ENCODE data around the gene IFITM1. TPM values are rescaled to one million over a fixed set of nuclear protein-coding genes. Genes with fewer than 3 reads are reported as not detected.

The IFITM1 gene
- total and polyA plus RNA-seq, 9 of the 15 experiments (the other 6 are each of a cell fraction or from before 2014, with no cell fraction given), result 691 to 5,579 (median 974) TPM

GRCh38 chr11:326592-326841 is 12.7 kb downstream of the IFITM1 start (continued):
- no peak for TF ChIP-seq ZC3H11A (IDR thresholded peaks at IDR 0.05; ENCODE audit: low read depth, low read length)
- TF ChIP-seq CCAR2 (IDR thresholded peaks at IDR 0.05; ENCODE audit: low read depth, low read length), result no peak
- TF ChIP-seq POLR2G (IDR thresholded peaks at IDR 0.05; ENCODE audit: low read depth, low read length), result peak; percentile 63
- no peak for TF ChIP-seq ZNF586 (CRISPR knock-in tag; conservative IDR thresholded peaks at IDR 0.05)
- no peak for TF ChIP-seq MAFG (tag; conservative IDR thresholded peaks at IDR 0.05)
- TF ChIP-seq ELF4 (CRISPR knock-in tag; IDR thresholded peaks at IDR 0.05), result no peak
- TF ChIP-seq ZFX (CRISPR knock-in tag; IDR thresholded peaks at IDR 0.05), result peak; percentile 68; the same call in 1 of the 2 replicates
- TF ChIP-seq ZNF384 (IDR thresholded peaks at IDR 0.05; ENCODE audit: low read depth, low read length), result no peak
- TF ChIP-seq MCM2 (IDR thresholded peaks at IDR 0.05; ENCODE audit: low read depth), result no peak
- no peak for TF ChIP-seq POLR2H (tag; IDR thresholded peaks at IDR 0.05; ENCODE audit: low read depth)
- TF ChIP-seq SRSF3 (IDR thresholded peaks at IDR 0.05; ENCODE audit: insufficient read depth, low read length), result 0 out of 2 replicates have a peak, but pooled peaks have one; percentile 35
- TF ChIP-seq KAT7 (CRISPR knock-in tag; IDR thresholded peaks at IDR 0.05; ENCODE audit: borderline replicate concordance), result peak; percentile 25; the same call in 1 of the 2 replicates
- peak; percentile 43; the same call in 1 of the 2 replicates for TF ChIP-seq NFRKB (IDR thresholded peaks at IDR 0.05; ENCODE audit: low read depth)
- TF ChIP-seq MED1 (CRISPR knock-in tag; IDR thresholded peaks at IDR 0.05; ENCODE audit: borderline replicate concordance), result no peak
- no peak for TF ChIP-seq NBN (IDR thresholded peaks at IDR 0.05; ENCODE audit: low read depth)
- TF ChIP-seq POLR2AphosphoS2 (IDR thresholded peaks at IDR 0.05; ENCODE audit: low read length), result no peak
- no peak for TF ChIP-seq ZNF766 (CRISPR knock-in tag; conservative IDR thresholded peaks at IDR 0.05)
- 0 out of 2 replicates have a peak, but pooled peaks have one; percentile 12 for TF ChIP-seq ZNF197 (CRISPR knock-in tag; IDR thresholded peaks at IDR 0.05; ENCODE audit: low read depth)
- TF ChIP-seq, protein P1, sequence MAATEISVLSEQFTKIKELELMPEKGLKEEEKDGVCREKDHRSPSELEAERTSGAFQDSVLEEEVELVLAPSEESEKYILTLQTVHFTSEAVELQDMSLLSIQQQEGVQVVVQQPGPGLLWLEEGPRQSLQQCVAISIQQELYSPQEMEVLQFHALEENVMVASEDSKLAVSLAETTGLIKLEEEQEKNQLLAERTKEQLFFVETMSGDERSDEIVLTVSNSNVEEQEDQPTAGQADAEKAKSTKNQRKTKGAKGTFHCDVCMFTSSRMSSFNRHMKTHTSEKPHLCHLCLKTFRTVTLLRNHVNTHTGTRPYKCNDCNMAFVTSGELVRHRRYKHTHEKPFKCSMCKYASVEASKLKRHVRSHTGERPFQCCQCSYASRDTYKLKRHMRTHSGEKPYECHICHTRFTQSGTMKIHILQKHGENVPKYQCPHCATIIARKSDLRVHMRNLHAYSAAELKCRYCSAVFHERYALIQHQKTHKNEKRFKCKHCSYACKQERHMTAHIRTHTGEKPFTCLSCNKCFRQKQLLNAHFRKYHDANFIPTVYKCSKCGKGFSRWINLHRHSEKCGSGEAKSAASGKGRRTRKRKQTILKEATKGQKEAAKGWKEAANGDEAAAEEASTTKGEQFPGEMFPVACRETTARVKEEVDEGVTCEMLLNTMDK (IDR thresholded peaks at IDR 0.05; ENCODE audit: borderline replicate concordance, insufficient read depth, low read depth, low read length, poor library complexity, severe bottlenecking), result no peak
- peak; percentile 72 for TF ChIP-seq RBFOX2 (IDR thresholded peaks at IDR 0.05; ENCODE audit: low read depth, low read length)
- TF ChIP-seq, protein P2, sequence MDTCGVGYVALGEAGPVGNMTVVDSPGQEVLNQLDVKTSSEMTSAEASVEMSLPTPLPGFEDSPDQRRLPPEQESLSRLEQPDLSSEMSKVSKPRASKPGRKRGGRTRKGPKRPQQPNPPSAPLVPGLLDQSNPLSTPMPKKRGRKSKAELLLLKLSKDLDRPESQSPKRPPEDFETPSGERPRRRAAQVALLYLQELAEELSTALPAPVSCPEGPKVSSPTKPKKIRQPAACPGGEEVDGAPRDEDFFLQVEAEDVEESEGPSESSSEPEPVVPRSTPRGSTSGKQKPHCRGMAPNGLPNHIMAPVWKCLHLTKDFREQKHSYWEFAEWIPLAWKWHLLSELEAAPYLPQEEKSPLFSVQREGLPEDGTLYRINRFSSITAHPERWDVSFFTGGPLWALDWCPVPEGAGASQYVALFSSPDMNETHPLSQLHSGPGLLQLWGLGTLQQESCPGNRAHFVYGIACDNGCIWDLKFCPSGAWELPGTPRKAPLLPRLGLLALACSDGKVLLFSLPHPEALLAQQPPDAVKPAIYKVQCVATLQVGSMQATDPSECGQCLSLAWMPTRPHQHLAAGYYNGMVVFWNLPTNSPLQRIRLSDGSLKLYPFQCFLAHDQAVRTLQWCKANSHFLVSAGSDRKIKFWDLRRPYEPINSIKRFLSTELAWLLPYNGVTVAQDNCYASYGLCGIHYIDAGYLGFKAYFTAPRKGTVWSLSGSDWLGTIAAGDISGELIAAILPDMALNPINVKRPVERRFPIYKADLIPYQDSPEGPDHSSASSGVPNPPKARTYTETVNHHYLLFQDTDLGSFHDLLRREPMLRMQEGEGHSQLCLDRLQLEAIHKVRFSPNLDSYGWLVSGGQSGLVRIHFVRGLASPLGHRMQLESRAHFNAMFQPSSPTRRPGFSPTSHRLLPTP (IDR thresholded peaks at IDR 0.05; ENCODE audit: borderline replicate concordance, extremely low read depth, insufficient read length), result no peak
- no peak for TF ChIP-seq SAFB (IDR thresholded peaks at IDR 0.05; ENCODE audit: borderline replicate concordance, low read depth, low read length)
- no peak for TF ChIP-seq ZHX1 (conservative IDR thresholded peaks at IDR 0.05; ENCODE audit: low read length)

All from K562 (cell line).